ENCODE results near the gene PPOX. TPM values are rescaled to one million over a fixed set of nuclear protein-coding genes. Genes with fewer than 3 reads are reported as not detected.

PPOX gene
- 20.4 and 28.3 TPM in 2 replicates for total RNA-seq

GRCh38 chr1:161165742-161166668 is at the start of gene PPOX:
Gene PPOX, plus strand, starts transcription at chr1:161166426. Its CDS starts 422 bp downstream, at chr1:161166848.
- peak; percentile 67 for TF ChIP-seq CTCF (IDR thresholded peaks at IDR 0.05; ENCODE audit: insufficient read depth, low read length, poor library complexity, severe bottlenecking)
- H3K27me3 ChIP-seq (ENCODE audit: control insufficient read depth, insufficient read depth, low read length), result no peaks in the 10 kb centered on the region
- H3K4me3 ChIP-seq (ENCODE audit: low read depth, low read length), result peak within 1 kb of the TSS; percentile 80
- peaks cover 4% of the 10 kb centered on the region for H3K36me3 ChIP-seq (ENCODE audit: control insufficient read depth, insufficient read depth, low read length)
- DNase-seq (ENCODE audit: low read depth), result peak; percentile 97

- DNase-seq (ENCODE audit: low read depth), result no peak
- H3K36me3 ChIP-seq (ENCODE audit: control insufficient read depth, insufficient read depth, low read length), result peaks cover 2% of the 10 kb centered on the region
- no peak for TF ChIP-seq CTCF (IDR thresholded peaks at IDR 0.05; ENCODE audit: insufficient read depth, low read length, poor library complexity, severe bottlenecking)
- H3K27me3 ChIP-seq (ENCODE audit: control insufficient read depth, insufficient read depth, low read length), result no peaks in the 10 kb centered on the region
- H3K4me3 ChIP-seq (ENCODE audit: low read depth, low read length), result peak within 1 kb of the TSS; percentile 99
Observed at GRCh38 chr1:161117759-161118581, 48.3 kb upstream of the PPOX start, which contains the start of the genes NIT1 and PFDN2. Gene NIT1, plus strand, starts transcription at chr1:161118105. Its CDS starts 72 bp downstream, at chr1:161118177. Gene PFDN2, minus strand, starts transcription at chr1:161118037. Its CDS starts 11 bp downstream, at chr1:161118026.

GRCh38 chr1:161119092-161119903 is 46.9 kb upstream of the PPOX start:
- Histone ChIP-seq H3K27me3 (ENCODE audit: control insufficient read depth, insufficient read depth, low read length) (no peaks in the 10 kb centered on the region), H3K4me3 (ENCODE audit: low read depth, low read length) (peak overlapping the region; percentile 99), H3K36me3 (ENCODE audit: control insufficient read depth, insufficient read depth, low read length) (peaks cover 2% of the 10 kb centered on the region)
- TF ChIP-seq CTCF (IDR thresholded peaks at IDR 0.05; ENCODE audit: insufficient read depth, low read length, poor library complexity, severe bottlenecking), result peak; percentile 42
- no peak for DNase-seq (ENCODE audit: low read depth)

- Histone ChIP-seq H3K27me3 (ENCODE audit: control insufficient read depth, insufficient read depth, low read length) (no peaks in the 10 kb centered on the region), H3K4me3 (ENCODE audit: low read depth, low read length) (no peak overlapping the region), H3K36me3 (ENCODE audit: control insufficient read depth, insufficient read depth, low read length) (peaks cover 2% of the 10 kb centered on the region)
- TF ChIP-seq CTCF (IDR thresholded peaks at IDR 0.05; ENCODE audit: insufficient read depth, low read length, poor library complexity, severe bottlenecking), result no peak
- no peak for DNase-seq (ENCODE audit: low read depth)
Observed at GRCh38 chr1:161121042-161121650, 45.1 kb upstream of the PPOX start.

- H3K4me3 ChIP-seq (ENCODE audit: low read depth, low read length), result no peak overlapping the region
- H3K27me3 ChIP-seq (ENCODE audit: control insufficient read depth, insufficient read depth, low read length), result no peaks in the 10 kb centered on the region
- DNase-seq (ENCODE audit: low read depth), result no peak
- TF ChIP-seq CTCF (IDR thresholded peaks at IDR 0.05; ENCODE audit: insufficient read depth, low read length, poor library complexity, severe bottlenecking), result no peak
- H3K36me3 ChIP-seq (ENCODE audit: control insufficient read depth, insufficient read depth, low read length), result peaks cover 2% of the 10 kb centered on the region
Observed at GRCh38 chr1:161121834-161122233, 44.4 kb upstream of the PPOX start.
